Activated CD4-positive, CD25-positive, alpha-beta regulatory T cell treated with anti-CD3 and anti-CD28 coated beads, Interleukin-2, amount 50 U/mL, for 16 hours (primary cell): ENCODE results near the gene C5orf63.
"Not testable (repeated sequence)": the region's sequence is repeated elsewhere in the genome, so short reads cannot be mapped to it uniquely, and the experiment has no call there.

Experiments
- DNase-seq: peaks from one replicate; pipeline ENCODE4 v3.0.0-alpha.2; 2020; ENCODE audit warnings: low read depth, low spot score

The C5orf63 gene

GRCh38 chr5:127074466-127074865, 1.2 kb upstream of the C5orf63 start:
- no peak for DNase-seq

- no peak for DNase-seq
Measured at GRCh38 chr5:127070243-127070642, 3.1 kb downstream of the C5orf63 start.

GRCh38 chr5:127068493-127069214, 4.6 kb downstream of the C5orf63 start:
- no peak for DNase-seq

- DNase-seq: no peak
Measured at GRCh38 chr5:127066721-127067120, 6.6 kb downstream of the C5orf63 start.

GRCh38 chr5:127064253-127064840, 9.0 kb downstream of the C5orf63 start:
- DNase-seq: no peak

GRCh38 chr5:127063257-127063913, 9.9 kb downstream of the C5orf63 start:
- no peak for DNase-seq

GRCh38 chr5:127061956-127062355, 11.3 kb downstream of the C5orf63 start:
- no peak for DNase-seq

GRCh38 chr5:127061537-127061936, 11.8 kb downstream of the C5orf63 start:
- no peak for DNase-seq

- DNase-seq: no peak
Measured at GRCh38 chr5:127060470-127060985, 12.8 kb downstream of the C5orf63 start.

GRCh38 chr5:127056896-127057295, 16.4 kb downstream of the C5orf63 start:
- DNase-seq: no peak

GRCh38 chr5:127055880-127056653, 17.2 kb downstream of the C5orf63 start:
- no peak for DNase-seq

- DNase-seq: not testable (repeated sequence)
Measured at GRCh38 chr5:127053551-127053950, 19.8 kb downstream of the C5orf63 start.

- DNase-seq: no peak
Measured at GRCh38 chr5:127053049-127053448, 20.3 kb downstream of the C5orf63 start.

- DNase-seq: no peak
Measured at GRCh38 chr5:127051591-127051990, 21.7 kb downstream of the C5orf63 start.

GRCh38 chr5:127046343-127047072, 26.8 kb downstream of the C5orf63 start:
- DNase-seq: no peak

GRCh38 chr5:127042593-127042992, 30.7 kb downstream of the C5orf63 start:
- no peak for DNase-seq

GRCh38 chr5:127041571-127041970, 31.7 kb downstream of the C5orf63 start:
- DNase-seq: no peak

- no peak for DNase-seq
Measured at GRCh38 chr5:127040796-127041520, 32.3 kb downstream of the C5orf63 start.

- no peak for DNase-seq
Measured at GRCh38 chr5:127038550-127038949, 34.8 kb downstream of the C5orf63 start.

GRCh38 chr5:127031863-127032232, 41.5 kb downstream of the C5orf63 start:
- no peak for DNase-seq
